OCI-LY1 (cell line): ENCODE data around the gene ROBO1.

Experiments
- H2AFZ ChIP-seq: fragments of 200-600 bp; sonication (generic), shearing (Covaris generic); 2 replicates; pipeline ENCODE4 v1.6.0; 2014; ENCODE audit warnings: antibody characterized with exemption, mild to moderate bottlenecking, low read length
- H3F3A ChIP-seq: fragments of 200-600 bp; sonication (generic), shearing (Covaris generic); 2 replicates; pipeline ENCODE4 v1.6.0; 2014; ENCODE audit warnings: mild to moderate bottlenecking, antibody characterized with exemption, low read length, moderate library complexity; ENCODE audit not compliant: insufficient read depth
- H3K27ac ChIP-seq: fragments of 200-600 bp; sonication (generic); 2 replicates; pipeline ENCODE4 v1.5.1; 2014; ENCODE audit warnings: low read length, mixed run types, mild to moderate bottlenecking, low read depth; ENCODE audit not compliant: poor library complexity, severe bottlenecking
- H3K27me3 ChIP-seq: fragments of 200-600 bp; sonication (generic); 2 replicates; pipeline ENCODE4 v1.6.0; 2014; ENCODE audit warnings: antibody characterized with exemption, mild to moderate bottlenecking, low read length, moderate library complexity; ENCODE audit not compliant: insufficient read depth
- H3K36me3 ChIP-seq: fragments of 200-600 bp; sonication (generic); 2 replicates; pipeline ENCODE4 v1.6.1; 2014; ENCODE audit warnings: mild to moderate bottlenecking, antibody characterized with exemption, low read length, moderate library complexity, mixed read lengths; ENCODE audit not compliant: insufficient read depth
- H3K4me1 ChIP-seq: fragments of 200-600 bp; sonication (generic); 2 replicates; pipeline ENCODE4 v1.5.1; 2014; ENCODE audit warnings: mild to moderate bottlenecking, low read length, moderate library complexity; ENCODE audit not compliant: insufficient read depth, severe bottlenecking
- H3K4me2 ChIP-seq: fragments of 200-600 bp; sonication (generic), shearing (Covaris generic); 2 replicates; pipeline ENCODE4 v1.6.1; 2014; ENCODE audit warnings: low read length
- H3K4me3 ChIP-seq: fragments of 200-600 bp; sonication (generic); 2 replicates; pipeline ENCODE4 v1.5.1; 2014; ENCODE audit warnings: low read length, low read depth, mild to moderate bottlenecking, mixed read lengths; ENCODE audit not compliant: poor library complexity, severe bottlenecking
- H3K79me2 ChIP-seq: fragments of 200-600 bp; shearing (Covaris generic); 2 replicates; pipeline ENCODE4 v1.6.1; 2016; ENCODE audit warnings: mixed run types, low read length, mixed read lengths; ENCODE audit not compliant: insufficient read depth
- H3K9ac ChIP-seq: fragments of 200-600 bp; sonication (generic), shearing (Covaris generic); 2 replicates; pipeline ENCODE4 v1.6.1; 2014; ENCODE audit warnings: mild to moderate bottlenecking, low read length, mixed read lengths
- H3K9me2 ChIP-seq: fragments of 200-600 bp; sonication (generic), shearing (Covaris generic); 2 replicates; pipeline ENCODE4 v1.6.1; 2014; ENCODE audit warnings: low read depth, mild to moderate bottlenecking, low read length, mixed read lengths
- H3K9me3 ChIP-seq: fragments of 200-600 bp; shearing (Covaris generic); 2 replicates; pipeline ENCODE4 v1.6.1; 2014; ENCODE audit warnings: low read length, mixed read lengths
- H4K20me1 ChIP-seq: fragments of 200-600 bp; sonication (generic), shearing (Covaris generic); 2 replicates; pipeline ENCODE4 v1.6.0; 2016; ENCODE audit warnings: mild to moderate bottlenecking, low read length; ENCODE audit not compliant: insufficient read depth
- EZH2 ChIP-seq: fragments of 200-600 bp; sonication (generic), shearing (Covaris generic); IDR thresholded peaks from 2 replicates; pipeline ENCODE4 v1.8.0; 2017; ENCODE audit warnings: borderline replicate concordance, mixed run types, mild to moderate bottlenecking, antibody characterized with exemption, low read length, moderate library complexity, mixed read lengths
- TF ChIP-seq, protein P1 (sequence below): fragments of 200-600 bp; sonication (generic), shearing (Covaris generic); IDR thresholded peaks from 2 replicates; pipeline ENCODE4 v1.5.1; 2017; ENCODE audit warnings: mild to moderate bottlenecking, antibody characterized with exemption, low read length, moderate library complexity, mixed read lengths

The ROBO1 gene

DNA sequence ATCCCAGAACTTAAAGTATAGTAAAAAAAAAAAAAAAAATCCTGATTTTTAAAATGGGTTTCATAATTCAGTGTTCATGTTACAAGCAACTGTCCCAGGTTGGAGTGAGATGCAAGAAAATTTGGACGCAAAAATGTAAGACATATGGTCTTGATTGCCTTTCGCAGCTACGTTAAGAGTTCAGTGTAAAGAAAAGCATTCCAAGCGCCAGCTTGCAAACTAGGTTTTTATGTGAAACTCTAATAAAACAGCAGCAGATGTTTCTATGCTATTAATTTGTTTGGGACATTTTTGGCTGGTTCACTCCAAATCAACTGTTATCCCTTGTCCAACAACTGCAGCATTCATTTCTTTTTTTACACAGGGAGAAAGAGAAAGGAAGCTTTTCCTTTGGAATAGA is 957.8 kb downstream of the ROBO1 start:
- no peaks in the 10 kb centered on the region for H3F3A ChIP-seq
- H3K9me2 ChIP-seq = no peaks in the 10 kb centered on the region
- no peak overlapping the region for H2AFZ ChIP-seq
- H3K36me3 ChIP-seq = no peaks in the 10 kb centered on the region
- no peaks in the 10 kb centered on the region for H4K20me1 ChIP-seq
- H3K9me3 ChIP-seq = no peaks in the 10 kb centered on the region
- H3K4me3 ChIP-seq = no peak overlapping the region
- H3K27me3 ChIP-seq = no peaks in the 10 kb centered on the region
- H3K4me1 ChIP-seq = no peaks in the 10 kb centered on the region
- TF ChIP-seq EZH2 = no peak
- TF ChIP-seq, protein P1, sequence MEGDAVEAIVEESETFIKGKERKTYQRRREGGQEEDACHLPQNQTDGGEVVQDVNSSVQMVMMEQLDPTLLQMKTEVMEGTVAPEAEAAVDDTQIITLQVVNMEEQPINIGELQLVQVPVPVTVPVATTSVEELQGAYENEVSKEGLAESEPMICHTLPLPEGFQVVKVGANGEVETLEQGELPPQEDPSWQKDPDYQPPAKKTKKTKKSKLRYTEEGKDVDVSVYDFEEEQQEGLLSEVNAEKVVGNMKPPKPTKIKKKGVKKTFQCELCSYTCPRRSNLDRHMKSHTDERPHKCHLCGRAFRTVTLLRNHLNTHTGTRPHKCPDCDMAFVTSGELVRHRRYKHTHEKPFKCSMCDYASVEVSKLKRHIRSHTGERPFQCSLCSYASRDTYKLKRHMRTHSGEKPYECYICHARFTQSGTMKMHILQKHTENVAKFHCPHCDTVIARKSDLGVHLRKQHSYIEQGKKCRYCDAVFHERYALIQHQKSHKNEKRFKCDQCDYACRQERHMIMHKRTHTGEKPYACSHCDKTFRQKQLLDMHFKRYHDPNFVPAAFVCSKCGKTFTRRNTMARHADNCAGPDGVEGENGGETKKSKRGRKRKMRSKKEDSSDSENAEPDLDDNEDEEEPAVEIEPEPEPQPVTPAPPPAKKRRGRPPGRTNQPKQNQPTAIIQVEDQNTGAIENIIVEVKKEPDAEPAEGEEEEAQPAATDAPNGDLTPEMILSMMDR = no peak
- H3K27ac ChIP-seq = no peak overlapping the region
- no peak overlapping the region for H3K9ac ChIP-seq
- no peaks in the 10 kb centered on the region for H3K79me2 ChIP-seq
- no peak overlapping the region for H3K4me2 ChIP-seq

DNA sequence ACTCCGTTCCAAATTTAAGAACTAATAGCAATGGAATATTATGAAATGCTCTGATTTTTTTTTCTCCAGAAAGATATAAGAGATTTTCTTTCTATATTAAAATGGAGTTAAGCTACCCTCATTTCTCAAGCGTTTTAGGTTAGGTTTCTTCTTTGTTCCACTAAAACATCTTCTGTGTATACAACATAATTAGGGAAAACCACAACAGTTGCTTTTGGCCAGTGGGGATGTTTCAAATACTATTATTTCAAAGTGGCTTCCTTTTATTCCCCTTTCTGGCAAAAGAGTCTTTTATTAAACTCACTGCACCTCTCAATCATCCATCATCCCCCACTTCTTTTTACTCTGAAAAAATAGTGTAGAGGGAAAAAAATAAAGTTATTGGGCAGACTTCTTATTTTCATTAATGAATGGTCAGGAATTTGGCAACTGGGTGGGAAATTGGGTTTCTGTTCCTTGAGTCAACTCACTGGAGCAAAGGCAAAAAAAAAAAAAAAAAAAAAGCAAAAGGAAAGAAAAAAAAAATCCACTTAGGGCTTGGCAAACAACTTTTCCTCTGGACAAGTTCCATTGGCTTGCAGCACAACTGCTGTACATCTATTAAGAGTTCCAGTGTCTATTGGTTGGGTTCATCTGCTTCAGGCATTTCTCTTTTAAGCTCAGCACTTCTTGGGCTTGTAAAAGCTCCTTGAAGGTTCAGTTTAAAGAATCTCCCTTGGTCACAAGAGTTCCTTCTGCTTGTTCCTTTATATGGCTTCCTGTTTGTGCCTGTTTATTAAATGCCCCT is 963.4 kb downstream of the ROBO1 start:
- H3K36me3 ChIP-seq = no peaks in the 10 kb centered on the region
- no peak overlapping the region for H3K4me3 ChIP-seq
- H2AFZ ChIP-seq = no peak overlapping the region
- H3K27me3 ChIP-seq = no peaks in the 10 kb centered on the region
- H3K9me2 ChIP-seq = no peaks in the 10 kb centered on the region
- no peak overlapping the region for H3K4me2 ChIP-seq
- H4K20me1 ChIP-seq = no peaks in the 10 kb centered on the region
- no peak overlapping the region for H3K9ac ChIP-seq
- H3K4me1 ChIP-seq = no peaks in the 10 kb centered on the region
- TF ChIP-seq, protein P1 = no peak
- no peak for TF ChIP-seq EZH2
- no peaks in the 10 kb centered on the region for H3K79me2 ChIP-seq
- no peaks in the 10 kb centered on the region for H3K9me3 ChIP-seq
- no peak overlapping the region for H3K27ac ChIP-seq
- H3F3A ChIP-seq = no peaks in the 10 kb centered on the region

DNA sequence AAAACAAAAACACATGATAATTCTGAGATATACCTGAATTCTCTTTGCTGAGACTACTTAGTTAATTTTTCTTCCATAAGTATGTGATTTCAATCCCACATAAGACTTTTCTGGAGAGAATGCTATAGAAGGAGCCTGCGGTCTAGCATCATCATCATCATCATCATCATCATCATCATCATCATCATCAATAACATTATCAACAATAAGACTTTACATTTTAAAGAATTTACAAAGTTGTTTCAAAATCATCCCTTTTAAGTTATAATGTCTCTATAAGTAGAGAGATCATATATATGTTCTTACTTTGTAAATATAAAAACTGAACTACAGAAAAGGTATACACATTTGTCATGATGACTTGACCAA is 965.3 kb downstream of the ROBO1 start:
- Histone ChIP-seq H3K79me2 (no peaks in the 10 kb centered on the region), H3F3A (no peaks in the 10 kb centered on the region), H3K9me2 (no peaks in the 10 kb centered on the region), H4K20me1 (no peaks in the 10 kb centered on the region), H2AFZ (no peak overlapping the region), H3K4me1 (no peaks in the 10 kb centered on the region), H3K9me3 (no peaks in the 10 kb centered on the region), H3K4me2 (no peak overlapping the region), H3K9ac (no peak overlapping the region), H3K4me3 (no peak overlapping the region), H3K36me3 (no peaks in the 10 kb centered on the region), H3K27me3 (no peaks in the 10 kb centered on the region), H3K27ac (no peak overlapping the region)
- no peak for TF ChIP-seq EZH2
- TF ChIP-seq, protein P1 = no peak
